GM23248 (cell line): Measurements from ENCODE around the gene KLHL2.

ENCODE experiments used
- EZH2 ChIP-seq: fragments of 200-600 bp; sonication (generic); IDR thresholded peaks from 2 replicates; pipeline ENCODE4 v1.6.1; 2018; ENCODE audit warnings: antibody characterized with exemption, mild to moderate bottlenecking; ENCODE audit not compliant: insufficient read depth, poor library complexity, severe bottlenecking
- EZH2phosphoT487 ChIP-seq: fragments of 200-600 bp; sonication (generic); IDR thresholded peaks from 2 replicates; pipeline ENCODE4 v1.6.1; 2018; ENCODE audit warnings: antibody characterized with exemption, moderate library complexity, mild to moderate bottlenecking, low read depth; ENCODE audit not compliant: insufficient read depth

DNA sequence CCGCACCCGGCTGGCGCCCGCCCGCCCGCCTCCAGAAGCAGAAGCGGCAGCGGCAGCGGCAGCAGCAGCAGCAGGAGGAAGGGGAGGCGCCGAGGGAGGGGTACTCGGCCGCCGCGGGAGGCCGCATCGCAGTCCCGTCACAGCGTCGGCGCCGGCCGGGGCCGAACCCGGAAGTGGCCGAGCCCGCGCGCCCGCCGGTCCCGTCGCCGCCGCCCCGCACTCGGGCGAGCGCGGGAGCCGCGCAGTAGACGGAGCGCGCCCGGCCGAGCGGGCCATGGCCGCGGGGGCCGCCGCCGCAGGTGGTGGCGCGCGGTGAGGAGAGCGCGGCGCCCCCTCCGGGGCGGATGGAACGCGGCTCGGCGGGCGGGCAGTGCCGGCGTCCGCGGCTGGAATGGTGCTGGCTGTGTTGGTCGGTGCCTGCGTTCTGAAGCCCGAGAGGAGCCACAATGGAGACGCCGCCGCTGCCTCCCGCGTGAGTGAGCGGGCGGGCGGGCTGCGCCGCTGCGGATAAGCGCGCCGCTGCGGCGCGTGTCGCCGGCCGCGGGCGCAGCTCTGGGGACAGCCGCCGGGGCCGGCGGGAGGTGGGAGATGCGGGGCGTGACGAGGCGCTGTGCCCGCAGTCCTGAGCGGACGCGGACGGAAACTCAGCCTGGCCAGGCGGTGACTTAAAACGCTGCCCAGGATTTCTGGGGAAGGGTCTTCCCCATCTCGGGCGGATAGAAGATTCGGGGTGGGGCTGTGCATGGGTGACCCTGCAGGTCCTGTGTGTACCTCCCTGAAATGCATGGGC, at the start of gene KLHL2:
- TF ChIP-seq EZH2 (no peak), EZH2phosphoT487 (no peak)
